Peyer's patch (tissue), 4 donors: ENCODE data around the gene STRN3.

ENCODE experiments used
- POLR2A ChIP-seq, 2 donors: fragments of 450-650 bp; IDR thresholded peaks; one replicate each; pipeline ENCODE4 v1.5.1; 2017; ENCODE audit warnings: antibody characterized with exemption in 2 of 2, mild to moderate bottlenecking in 2 of 2, moderate library complexity in 2 of 2
- TF ChIP-seq, protein P1 (sequence below), 6 experiments: fragments of 450-650 bp in 4 of 6; fragments of 200-600 bp in 2 of 6; sonication (generic) in 1 of 6; IDR thresholded peaks; one replicate each; pipeline ENCODE4 v1.5.1; 2017 to 2019; ENCODE audit warnings: antibody characterized with exemption in 6 of 6, mild to moderate bottlenecking in 3 of 6, moderate library complexity in 1 of 6

DNA sequence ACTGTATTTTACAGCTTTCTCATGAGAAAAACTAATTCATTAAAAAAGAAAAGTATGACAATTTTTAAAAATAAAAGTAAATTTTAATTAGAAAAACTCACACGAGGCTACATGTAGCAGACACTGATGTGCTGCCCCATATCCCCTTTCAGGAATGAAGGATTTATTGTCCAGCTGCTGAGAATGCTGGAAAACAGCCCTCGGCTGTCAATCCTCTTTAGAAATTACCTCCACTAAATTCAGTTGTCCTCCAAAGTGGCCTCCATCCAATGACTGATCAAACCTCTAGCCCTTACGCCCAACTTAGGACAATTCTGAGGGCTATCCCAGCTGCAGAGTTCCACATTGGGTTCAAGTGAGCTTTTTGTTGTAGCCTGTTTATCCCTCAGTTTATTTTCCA is 30.5 kb downstream of the STRN3 start:
- no peak for TF ChIP-seq POLR2A (IDR thresholded peaks at IDR 0.05)
- TF ChIP-seq, protein P1, sequence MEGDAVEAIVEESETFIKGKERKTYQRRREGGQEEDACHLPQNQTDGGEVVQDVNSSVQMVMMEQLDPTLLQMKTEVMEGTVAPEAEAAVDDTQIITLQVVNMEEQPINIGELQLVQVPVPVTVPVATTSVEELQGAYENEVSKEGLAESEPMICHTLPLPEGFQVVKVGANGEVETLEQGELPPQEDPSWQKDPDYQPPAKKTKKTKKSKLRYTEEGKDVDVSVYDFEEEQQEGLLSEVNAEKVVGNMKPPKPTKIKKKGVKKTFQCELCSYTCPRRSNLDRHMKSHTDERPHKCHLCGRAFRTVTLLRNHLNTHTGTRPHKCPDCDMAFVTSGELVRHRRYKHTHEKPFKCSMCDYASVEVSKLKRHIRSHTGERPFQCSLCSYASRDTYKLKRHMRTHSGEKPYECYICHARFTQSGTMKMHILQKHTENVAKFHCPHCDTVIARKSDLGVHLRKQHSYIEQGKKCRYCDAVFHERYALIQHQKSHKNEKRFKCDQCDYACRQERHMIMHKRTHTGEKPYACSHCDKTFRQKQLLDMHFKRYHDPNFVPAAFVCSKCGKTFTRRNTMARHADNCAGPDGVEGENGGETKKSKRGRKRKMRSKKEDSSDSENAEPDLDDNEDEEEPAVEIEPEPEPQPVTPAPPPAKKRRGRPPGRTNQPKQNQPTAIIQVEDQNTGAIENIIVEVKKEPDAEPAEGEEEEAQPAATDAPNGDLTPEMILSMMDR (IDR thresholded peaks at IDR 0.05), result no peak
